Astrocyte of the cerebellum (primary cell): ENCODE measurements around the gene CRHR1.
"Not testable (repeated sequence)": the region's sequence is repeated elsewhere in the genome, so short reads cannot be mapped to it uniquely, and the experiment has no call there.

ENCODE experiments used
- DNase-seq: peaks from one replicate; pipeline ENCODE4 v3.0.0-alpha.2; 2011; ENCODE audit warnings: low read depth
- H3K4me3 ChIP-seq: 2 replicates; pipeline ENCODE4 v1.5.1; 2011; ENCODE audit warnings: mild to moderate bottlenecking, low read depth, low read length, moderate library complexity
- in situ Hi-C: cut with HindIII; loops from 2 replicates; pipeline ENCODE4 v1.10.0; 2017; ENCODE audit warnings: low sequenced_read_pairs
- TF ChIP-seq, protein P1 (sequence below): IDR thresholded peaks from 2 replicates; pipeline ENCODE4 v1.5.1; 2012; ENCODE audit warnings: low read length, low read depth, moderate library complexity, mild to moderate bottlenecking; ENCODE audit errors: missing control alignments

CRHR1 gene

GRCh38 chr17:45743626-45744326 is 40.3 kb upstream of the CRHR1 start:
- no peak for DNase-seq
- in situ Hi-C loops, result no loop called here
- H3K4me3 ChIP-seq, result no peak overlapping the region
- TF ChIP-seq, protein P1, sequence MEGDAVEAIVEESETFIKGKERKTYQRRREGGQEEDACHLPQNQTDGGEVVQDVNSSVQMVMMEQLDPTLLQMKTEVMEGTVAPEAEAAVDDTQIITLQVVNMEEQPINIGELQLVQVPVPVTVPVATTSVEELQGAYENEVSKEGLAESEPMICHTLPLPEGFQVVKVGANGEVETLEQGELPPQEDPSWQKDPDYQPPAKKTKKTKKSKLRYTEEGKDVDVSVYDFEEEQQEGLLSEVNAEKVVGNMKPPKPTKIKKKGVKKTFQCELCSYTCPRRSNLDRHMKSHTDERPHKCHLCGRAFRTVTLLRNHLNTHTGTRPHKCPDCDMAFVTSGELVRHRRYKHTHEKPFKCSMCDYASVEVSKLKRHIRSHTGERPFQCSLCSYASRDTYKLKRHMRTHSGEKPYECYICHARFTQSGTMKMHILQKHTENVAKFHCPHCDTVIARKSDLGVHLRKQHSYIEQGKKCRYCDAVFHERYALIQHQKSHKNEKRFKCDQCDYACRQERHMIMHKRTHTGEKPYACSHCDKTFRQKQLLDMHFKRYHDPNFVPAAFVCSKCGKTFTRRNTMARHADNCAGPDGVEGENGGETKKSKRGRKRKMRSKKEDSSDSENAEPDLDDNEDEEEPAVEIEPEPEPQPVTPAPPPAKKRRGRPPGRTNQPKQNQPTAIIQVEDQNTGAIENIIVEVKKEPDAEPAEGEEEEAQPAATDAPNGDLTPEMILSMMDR, result no peak

GRCh38 chr17:45744826-45745225 is 39.3 kb upstream of the CRHR1 start:
- DNase-seq, in situ Hi-C loops, H3K4me3 ChIP-seq: not testable (repeated sequence)

DNA sequence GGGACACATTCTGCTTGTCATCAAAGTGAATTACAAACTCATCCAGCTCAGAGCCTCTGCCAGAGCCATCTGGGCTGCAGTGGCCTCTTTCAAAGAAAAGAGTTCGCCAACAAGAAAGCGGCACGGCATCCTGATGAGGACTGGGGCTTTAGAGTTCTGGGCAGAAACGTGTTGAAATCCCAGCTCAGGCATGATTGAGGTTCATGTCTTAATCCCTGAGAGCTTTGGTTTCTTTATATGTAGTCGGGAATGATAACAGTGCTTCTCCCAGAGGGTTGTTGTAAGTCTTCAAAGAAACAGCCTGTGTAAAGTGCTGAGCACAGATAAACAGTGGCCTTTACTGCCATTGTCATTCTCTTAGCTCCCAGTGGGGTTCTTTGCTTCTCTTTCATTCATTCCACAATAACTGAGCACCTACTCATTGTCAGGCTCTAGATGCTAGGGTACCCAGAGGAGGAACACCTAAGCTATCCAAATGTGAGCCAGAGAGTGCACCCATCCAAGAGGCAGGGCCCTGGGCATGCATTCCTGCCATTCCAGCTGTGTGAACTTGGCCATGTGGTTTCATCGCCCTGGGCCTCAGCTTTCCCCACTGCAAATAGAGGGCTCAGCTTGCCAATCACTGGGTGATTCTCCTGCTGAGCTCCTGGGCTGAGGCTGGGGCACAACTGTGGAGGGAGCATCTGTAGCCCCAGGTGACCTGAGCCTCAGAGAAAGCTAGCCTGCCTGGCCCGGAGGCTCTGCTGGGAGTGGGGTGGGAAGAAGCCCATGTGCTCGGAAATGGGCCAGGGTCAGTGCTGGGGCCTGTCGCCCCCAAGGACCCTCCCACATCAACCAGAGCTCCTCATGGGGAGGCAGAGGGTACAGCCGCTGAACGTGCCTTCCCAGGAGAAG is 38.3 kb upstream of the CRHR1 start:
- no peak overlapping the region for H3K4me3 ChIP-seq
- TF ChIP-seq, protein P1, result no peak
- in situ Hi-C loops, result no loop called here
- DNase-seq, result no peak

DNA sequence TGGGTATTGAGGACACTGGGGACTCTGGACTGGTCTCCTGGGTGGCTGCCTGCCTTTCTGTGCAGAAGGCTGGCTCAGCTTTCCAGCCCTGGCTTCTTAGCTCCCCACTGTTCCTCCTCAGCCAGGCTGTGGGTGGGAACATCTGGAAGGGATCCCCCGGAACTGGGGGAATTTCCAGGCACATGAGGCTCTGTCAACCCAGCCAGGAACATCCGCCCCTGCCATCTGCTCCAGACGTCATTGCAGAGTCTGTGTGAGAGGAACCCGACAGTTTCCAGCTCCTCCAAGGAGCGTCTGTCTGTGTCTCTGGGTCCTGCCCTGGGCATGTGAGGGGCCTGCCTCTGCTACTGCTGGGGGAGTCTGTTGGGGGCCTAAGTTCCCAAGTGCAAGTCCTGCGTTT is 36.2 kb upstream of the CRHR1 start:
- no peak for DNase-seq
- in situ Hi-C loops, result no loop called here
- H3K4me3 ChIP-seq, result no peak overlapping the region
- TF ChIP-seq, protein P1, result no peak

GRCh38 chr17:45748731-45749310 is 35.3 kb upstream of the CRHR1 start:
- in situ Hi-C loops, result no loop called here
- TF ChIP-seq, protein P1, result no peak
- DNase-seq, result no peak

DNA sequence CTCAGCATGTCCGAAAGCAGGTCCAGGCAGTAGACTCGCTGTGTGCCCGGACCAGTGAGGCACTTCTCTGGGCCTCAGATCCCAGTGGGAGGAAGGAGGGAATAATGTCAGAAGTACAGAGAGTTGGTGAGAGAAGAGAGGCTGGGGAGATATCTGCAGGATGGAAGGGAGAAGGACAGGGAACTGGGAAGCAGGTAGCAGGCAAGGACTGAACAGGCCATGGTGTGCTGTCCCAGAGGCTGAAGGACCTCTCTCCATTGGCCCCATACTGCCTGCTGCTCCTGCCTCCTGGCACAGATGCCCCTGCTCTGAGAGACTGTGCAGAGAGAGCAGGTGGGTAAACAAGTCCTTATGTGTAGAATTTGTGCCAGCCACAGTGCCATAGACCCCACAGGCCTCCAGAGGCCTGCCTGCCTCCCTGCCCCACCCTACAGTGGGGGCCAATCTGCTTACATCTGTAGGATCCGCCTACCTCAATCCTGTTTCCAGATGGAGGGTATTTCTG is 34.2 kb upstream of the CRHR1 start:
- no peak for DNase-seq
- TF ChIP-seq, protein P1, result no peak
- H3K4me3 ChIP-seq, result no peak overlapping the region
- in situ Hi-C loops, result no loop called here

More at GRCh38 chr17:45748731-45749310, 35.3 kb upstream of the CRHR1 start:
- H3K4me3 ChIP-seq, result no peak overlapping the region
